GM21367 (cell line): ENCODE results near the gene CUX1.

Experiments
- ATAC-seq: cut with Tn5 transposase; IDR thresholded peaks from one replicate; pipeline ENCODE4 v1.9.1; 2021; ENCODE audit not compliant: unreplicated experiment

Gene CUX1

DNA sequence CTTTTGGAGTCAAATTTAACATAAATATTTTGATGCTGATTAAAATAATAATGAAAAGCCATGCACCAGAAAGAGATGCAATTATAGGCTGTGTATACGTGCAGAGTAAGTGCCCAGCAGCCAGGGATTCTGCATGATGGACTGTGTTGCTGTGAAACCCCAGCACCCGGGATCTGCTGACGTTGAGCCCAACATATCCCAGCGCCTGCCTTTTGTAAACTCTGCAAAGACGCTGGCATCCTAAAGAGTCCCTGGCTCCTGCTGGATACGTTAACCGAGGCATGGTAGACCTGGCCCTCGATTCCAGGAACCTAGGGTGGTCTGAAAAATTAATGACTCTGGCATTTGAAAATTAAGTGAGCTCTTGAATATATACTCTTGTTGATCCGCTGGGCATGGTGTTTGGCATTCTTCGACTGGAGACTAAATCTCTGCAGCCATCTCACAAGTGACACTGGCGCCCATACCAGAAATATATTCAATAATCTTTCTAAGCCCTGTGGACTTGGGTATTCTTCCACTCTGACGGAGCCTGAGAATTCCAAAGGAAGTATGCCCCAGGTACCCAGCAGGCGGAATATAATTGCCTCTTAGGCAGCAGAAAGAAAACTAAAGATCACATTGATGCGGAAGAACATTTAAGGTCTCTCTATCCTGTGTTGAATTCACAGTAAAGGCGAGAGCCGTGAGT is 278.0 kb downstream of the CUX1 start:
- ATAC-seq, result no peak

DNA sequence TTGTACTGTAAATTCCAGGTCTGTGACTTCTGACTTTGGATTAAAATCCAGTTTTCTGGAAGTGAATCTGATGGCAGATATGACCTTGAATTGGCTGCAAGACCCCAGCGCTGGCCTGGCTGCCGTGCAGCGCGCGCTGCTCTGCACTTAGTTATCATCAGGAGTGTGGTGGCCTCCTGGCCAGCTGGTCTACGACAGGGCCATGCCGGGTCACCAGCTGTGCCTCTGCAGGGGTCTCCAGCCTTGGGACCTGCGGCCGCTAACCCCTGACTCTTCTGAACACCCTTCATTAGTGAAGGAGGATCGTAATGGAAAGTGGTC is 278.5 kb downstream of the CUX1 start:
- ATAC-seq, result no peak

DNA sequence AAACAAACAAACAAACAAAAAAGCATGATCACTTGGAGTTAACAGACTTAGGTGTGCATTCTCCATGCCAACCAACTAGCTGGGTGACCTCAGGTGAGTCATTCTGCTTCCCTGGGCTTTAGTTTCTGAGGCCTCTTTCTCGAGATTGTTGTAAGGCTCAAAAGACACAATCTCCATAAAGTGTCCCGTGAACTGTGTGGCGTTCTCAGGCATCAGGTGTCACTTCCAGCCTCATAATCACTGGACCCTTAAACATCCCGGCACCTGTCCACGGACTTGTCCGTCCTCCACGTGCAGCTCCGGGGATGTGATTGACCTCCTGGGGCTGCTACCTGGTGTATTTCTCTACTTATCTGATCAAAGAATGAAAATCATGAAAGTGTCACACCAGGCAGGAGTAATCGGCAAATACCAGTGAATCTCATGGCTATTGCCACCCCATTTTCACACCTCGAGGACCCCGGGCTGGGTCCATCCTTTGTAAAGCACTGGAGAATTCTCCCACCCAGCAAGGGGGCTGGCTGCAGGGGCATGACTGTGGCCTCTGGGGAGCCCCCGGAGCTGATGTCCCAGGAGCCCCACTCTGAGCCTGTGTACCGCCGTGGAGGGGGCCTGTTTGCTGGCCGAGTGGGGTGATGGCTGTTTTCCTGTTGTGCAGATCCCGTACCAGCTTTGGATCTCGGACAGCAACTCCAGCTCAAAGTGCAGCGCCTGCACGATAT is 279.4 kb downstream of the CUX1 start:
- ATAC-seq, result no peak

DNA sequence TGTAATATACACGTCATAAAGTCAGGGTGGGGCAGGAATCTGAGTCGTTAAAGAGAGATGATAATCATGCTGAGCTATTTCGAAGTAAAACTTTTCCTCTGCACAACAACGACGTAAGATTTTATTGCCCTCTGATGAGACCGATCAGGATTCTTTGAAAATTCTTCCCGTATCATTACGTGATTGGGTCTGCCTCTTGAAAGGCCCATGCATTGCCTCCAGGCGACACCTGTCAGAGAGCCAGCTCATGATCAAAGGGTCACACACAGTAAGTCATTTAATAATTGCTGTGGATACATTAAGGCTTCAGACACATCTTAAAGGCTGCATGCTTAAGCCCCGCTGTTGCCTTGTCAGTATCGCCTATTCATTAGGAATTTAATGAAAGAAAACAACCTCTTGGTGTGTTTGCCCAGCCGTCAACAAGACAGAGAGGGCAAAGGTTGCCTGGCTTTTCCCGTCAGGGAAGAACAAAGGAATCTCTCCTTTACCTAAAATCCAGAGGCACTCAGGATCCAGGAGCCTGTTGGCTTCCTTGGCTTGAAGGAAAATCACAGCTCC is 280.3 kb downstream of the CUX1 start:
- ATAC-seq, result no peak

DNA sequence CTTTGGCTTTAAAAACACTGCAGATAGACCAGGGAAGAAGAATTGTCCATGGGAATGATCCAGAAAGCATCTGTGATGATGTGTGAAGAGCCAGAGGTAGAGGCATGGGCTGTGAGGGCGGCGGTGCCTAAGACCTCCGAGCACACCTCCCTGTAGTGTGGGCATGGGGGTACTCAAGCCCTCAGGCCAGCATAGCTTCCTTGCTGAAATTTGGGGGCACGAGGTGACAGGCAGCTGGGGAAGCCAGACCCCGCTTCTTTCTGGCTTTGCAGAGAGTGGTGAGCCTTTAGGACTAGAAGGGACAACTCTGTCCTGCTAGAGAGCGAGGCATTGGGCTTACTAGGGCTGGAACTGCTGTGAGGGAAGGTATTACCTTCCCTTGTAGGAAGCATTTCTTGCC is 281.6 kb downstream of the CUX1 start:
- no peak for ATAC-seq

DNA sequence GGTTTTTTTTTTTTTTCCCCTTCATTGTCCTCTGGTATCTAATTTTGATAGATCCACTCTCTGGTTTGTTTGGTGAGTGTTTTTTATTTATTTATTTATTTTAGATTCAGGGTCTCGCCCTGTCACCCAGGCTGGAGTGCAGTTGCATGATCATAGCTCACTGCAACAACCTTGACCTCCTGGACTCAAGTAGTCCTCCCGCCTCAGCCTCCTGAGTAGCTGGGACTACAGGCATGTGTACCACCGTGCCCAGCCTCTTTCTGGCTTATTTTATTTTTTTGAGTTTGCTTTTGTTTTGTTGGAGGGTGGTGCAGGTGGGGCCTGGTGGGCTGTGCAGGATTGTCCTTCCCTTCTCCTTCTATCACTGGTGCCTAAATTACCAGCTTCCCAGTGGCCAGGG is 282.0 kb downstream of the CUX1 start:
- no peak for ATAC-seq

DNA sequence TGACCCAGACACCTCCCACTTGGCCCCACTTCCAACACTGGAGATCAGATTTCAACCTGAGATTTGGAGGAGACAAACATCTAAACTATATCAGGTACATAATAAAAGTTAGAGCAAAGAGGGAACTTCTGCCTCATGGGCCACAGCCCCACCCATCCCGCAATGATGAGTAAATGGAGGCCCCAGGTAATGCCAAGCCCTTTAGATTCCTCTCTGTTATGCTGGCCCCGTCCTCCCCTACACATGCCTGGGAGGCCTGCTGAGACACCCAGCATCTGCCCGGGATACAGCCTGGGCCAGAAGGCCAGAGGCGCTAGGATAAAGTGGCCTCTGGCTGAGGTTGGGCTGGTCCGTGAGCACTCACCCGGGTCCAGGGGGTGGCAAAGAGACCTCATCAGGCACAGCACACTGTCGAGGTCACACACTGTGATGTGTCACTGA is 283.7 kb downstream of the CUX1 start:
- no peak for ATAC-seq

DNA sequence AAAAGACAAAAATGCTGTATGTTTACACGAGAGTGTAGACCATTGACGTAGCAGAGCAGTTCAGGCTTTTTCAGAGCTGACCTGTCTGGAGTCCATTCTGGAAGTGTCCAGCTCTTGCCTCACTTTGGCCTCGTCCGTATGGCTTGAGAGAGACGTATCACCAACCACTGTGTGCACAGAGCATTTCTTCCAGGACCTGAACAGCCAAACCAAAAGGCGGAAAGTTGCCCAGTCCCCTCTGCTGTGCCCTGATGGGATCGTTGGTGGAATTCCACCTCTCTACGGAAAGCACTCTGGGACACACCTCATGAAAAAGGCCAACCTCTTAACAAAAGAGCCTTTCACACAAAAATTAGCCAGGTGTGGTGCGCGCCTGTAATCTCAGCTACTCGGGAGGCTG is 284.5 kb downstream of the CUX1 start:
- ATAC-seq, result no peak

DNA sequence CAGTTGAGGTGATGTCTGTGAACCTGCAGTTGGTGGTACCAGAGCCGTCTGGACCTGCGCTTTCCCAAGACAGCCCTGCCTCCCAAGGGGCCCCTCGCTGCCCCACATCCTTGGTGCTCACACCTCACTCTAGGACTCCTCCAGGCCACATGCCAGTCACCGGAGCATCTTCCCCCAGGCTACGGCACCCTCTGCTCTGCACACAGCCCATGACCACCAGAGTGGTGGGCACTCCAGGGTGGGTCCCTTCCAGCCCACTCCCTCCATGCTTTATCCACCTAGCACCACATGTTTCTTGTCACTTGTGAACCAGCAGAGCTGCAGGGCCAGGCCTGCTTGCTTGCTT is 285.6 kb downstream of the CUX1 start:
- ATAC-seq, result no peak

DNA sequence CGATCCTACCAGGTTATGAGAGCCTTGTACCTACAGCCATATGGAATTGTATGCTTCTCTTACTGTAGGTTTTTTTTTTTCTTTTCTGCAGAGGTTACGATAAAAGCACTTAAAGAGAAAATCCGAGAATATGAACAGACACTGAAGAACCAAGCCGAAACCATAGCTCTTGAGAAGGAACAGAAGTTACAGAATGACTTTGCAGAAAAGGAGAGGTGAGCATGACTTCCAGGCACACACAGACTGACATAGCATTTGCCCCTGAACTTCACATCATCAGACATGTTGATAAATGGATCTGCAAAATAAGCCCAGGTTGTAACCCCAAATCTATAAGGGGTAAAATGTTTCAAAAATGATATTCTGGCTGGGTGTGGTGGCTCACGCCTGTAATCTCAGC is 286.8 kb downstream of the CUX1 start:
- ATAC-seq, result no peak

DNA sequence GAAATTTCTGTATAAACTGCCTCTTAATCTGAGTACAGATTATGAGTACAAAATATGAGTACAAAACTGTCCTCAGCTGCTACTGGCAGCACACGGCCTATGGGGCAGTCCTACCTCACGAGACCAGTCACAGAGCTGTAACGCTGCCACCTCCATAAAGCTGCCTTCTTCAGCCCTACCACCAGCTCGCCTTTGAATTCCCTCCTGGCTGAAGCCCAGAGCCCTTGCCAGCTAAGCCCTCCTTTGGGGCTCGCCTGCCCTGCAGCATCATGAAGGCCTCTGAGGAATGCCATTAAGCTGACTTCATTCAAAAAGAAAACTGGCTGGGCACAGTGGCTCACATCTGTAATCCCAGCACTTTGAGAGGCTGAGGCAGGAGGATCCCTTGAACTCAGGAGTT is 289.2 kb downstream of the CUX1 start:
- ATAC-seq, result no peak

DNA sequence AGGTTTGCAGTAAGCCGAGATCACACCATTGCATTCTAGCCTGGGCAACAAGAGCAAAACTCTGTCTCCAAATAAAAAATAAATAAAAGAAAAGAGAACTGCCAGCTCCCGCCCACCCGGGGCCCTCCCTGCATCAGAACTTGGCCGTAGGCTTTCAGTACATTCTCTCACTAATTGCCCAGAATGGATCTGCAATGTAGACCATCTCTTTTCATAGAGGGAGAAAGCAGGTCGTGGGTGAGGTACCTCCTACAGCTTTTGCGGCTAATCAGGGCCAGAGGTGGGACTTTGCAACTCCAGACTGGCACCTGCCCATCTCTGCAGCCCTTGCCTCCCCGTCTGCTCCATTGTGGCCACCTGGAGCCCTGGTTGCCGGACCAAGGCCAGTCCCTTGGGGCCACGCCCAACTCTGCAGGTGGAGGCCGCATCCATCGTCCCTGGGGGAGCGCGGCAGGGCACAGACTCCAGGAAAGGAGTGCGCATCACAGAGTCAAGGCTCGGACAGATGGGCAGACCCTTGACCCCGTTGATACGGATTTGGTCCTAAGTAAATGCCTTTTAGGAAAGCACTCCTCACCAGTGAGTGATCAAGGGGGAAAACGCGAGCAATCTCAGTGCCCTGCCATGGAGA is 290.2 kb downstream of the CUX1 start:
- ATAC-seq, result no peak

DNA sequence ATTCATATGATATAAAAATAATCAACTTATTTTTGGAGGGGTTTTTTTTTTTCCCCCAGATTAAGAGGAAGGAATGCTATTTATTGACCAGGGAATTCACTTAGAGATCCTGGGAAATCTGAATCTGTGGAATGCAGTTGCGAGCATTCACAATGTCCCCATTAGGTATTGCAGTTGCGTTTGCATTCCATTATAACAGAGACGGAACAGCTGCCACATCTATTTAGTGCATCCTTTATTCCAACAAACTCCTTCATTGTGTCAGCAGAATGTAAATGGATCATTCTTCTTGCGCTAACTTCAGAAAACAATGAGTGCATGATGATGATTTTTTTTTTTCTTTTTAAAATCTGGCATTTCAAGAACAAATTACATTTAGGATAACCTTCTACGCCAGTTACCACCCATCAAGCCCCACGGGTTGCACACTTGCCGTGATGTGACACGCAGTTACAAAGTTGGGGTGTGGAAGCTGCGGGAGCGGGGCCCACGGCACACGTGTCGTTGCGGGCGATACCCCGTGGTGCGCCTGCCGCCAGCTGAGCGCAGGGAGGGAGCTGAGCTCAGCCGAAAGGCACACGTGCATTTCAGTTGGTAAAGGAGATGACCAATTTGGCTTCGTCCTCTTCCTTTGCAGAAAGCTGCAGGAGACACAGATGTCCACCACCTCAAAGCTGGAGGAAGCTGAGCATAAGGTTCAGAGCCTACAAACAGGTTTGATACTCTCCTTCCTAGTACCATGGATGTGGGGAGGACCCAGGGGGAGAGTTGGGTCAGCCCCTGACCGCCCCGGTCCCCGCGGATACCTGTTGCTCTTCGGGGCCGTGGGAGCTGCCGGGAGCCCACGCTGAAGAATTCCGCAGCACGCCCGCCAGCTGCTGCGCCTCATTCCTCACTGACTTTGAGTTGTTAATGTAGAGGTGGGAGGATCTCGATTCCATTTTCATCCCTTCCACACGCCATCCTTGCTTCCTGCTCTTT is 293.9 kb downstream of the CUX1 start:
- no peak for ATAC-seq

DNA sequence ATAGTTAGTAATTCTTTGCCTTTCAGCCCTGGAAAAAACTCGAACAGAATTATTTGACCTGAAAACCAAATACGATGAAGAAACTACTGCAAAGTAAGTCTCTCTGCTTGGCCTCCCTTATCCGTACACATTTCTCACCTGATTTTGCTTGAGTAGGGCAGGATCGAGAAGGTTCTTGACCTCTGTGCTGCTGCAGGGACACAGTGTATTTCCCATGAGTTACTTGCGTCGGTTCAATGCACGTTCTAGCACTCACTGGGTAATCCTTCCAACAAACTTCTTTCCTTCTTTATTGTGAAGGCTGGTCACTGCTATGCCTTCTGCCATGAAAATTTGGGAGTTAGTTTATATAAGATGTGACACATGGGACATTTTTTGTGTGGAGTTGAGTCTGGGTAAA is 297.8 kb downstream of the CUX1 start:
- ATAC-seq, result no peak

DNA sequence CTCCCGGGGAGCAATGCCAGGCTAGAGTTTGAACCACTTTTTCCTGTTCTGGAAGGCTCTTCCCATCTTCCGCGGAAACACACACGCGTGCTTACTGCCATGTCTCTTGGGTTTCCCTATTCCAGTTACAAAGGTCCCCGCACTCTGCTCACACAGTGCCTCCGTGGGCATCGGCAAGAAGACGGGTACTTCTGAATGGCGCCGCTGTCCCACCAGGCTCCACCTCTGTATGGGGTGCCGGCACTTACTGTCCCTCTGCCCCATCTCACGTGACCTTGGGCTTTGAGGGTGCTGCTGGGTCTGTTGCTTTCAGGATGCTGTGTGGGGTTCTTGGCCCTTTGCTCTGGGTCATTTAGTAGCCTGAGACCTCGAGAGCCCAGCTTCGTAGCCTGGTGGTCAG is 298.5 kb downstream of the CUX1 start:
- ATAC-seq, result no peak

DNA sequence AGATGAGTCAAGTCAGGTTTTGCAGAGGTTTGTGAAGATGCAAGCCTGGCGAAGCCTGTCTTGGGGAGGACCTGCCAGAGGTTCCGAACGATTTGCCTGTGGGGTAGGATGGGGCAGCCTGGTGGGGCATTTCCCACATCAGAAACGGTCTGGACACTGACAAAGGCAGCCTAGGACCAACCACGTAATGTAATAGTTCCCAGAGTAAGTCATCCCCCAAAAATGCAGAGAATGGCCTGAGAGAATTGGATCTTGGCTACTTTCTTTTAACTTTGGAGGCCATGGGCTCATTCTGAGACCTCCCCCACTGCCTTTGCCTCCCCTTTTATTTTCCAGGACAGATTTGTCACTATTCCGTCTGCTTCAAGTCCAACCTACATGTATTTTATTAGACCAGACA is 300.3 kb downstream of the CUX1 start:
- ATAC-seq, result no peak

DNA sequence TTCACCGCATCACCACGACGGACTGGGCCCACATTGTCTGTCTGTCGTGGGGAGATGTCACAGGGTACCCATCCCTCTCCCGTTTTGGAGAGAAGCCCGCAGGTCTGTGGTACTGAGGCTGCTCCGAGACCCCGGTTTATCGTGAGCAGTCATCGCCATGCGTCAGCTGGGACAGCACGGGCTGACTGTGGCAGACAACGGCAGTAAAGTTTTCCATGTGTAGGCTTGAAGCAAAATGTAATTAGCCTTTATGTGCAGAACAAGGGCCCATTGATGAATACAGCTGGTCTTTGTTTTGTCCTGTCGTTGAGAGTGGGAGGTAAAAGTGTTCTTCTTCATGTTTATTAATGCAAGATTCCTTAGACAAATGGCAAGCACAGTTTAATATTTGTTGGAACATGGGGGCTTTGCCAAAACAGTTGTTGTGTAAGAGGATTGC is 301.8 kb downstream of the CUX1 start:
- no peak for ATAC-seq

DNA sequence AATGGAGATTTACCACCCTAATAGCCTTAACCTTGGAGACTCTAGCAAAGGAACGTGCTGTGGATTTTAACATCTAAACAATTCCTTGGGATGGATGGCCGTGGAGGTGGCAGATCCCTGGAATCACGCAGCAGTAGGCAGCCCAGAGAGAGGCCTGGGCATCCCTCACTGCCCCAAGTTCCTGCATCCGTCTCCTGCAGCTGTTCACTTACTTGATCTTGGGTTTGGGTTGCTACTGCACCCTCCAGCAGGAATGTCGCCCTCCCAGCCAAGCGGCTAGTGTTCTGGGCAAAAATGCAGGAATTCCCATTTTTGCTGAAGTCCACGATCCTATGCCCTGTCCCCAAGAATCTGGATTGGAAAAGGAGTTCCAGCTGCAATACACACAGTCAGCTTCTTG is 302.5 kb downstream of the CUX1 start:
- no peak for ATAC-seq

DNA sequence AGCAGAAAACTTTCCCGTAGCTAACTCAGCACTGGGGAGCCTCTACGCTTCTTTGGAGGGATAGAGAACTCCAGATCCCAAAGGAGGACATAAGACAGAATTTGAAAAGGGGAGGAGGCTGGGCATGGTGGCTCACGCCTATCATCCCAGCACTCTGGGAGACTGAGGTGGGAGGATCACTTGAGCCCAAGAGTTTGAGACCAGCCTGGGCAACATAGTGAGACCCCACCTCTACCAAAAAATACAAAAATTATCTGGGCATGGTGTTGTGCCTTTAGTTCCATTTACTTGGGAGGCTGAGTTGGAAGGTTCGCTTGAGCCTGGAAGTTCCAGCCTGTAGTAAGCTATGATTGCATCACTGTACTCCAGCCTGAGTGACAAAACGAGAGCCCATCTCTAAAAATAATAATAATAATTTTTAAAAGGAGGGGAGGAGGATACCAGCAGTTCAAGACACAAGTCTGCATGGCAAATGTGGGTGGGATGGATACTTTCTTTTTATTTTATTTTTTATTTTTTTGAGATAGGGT is 303.3 kb downstream of the CUX1 start:
- ATAC-seq, result no peak

DNA sequence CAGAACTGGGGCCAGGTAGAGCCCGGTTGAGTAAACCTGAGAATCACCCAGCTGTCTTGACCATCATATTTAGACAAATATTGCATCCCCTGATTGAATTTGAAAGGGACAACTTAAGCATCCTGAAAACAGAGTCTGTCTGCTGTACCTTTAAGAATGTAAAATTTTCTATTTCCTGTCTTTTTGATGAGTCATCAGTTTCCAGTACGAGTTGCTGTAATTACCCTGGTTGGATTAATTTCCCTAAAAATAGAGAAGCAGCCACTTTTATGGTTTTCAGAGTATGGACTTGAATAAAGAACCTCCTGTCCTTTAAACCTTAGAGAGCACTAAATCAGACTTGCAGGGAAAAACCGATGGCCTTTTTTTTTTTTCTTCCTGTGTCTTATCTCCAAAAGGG is 304.6 kb downstream of the CUX1 start:
- no peak for ATAC-seq

DNA sequence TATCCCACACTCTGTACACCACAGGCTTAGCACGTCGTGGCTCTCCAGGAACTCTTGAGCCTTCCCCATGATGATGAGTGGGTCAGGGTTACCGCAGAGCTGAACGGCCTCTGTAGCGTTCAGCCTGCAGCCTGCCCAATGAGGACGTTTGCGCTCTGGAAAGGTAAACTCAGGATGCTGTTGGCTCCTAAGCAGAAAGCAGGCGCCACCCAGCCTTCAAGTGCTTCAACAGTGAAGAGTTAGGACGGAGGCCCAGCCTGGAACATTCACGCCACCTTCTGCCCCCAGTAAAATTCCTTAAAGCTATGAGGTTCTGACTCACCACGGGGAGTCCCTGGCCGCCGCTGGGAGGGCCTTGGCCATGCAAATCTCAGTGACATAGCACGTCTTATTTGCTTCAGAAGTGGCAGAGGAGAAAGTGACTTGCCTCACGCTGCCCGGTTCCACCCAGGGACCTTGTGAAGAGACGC is 307.7 kb downstream of the CUX1 start:
- no peak for ATAC-seq
